ENCODE measurements around the gene MBOAT7.

DNA sequence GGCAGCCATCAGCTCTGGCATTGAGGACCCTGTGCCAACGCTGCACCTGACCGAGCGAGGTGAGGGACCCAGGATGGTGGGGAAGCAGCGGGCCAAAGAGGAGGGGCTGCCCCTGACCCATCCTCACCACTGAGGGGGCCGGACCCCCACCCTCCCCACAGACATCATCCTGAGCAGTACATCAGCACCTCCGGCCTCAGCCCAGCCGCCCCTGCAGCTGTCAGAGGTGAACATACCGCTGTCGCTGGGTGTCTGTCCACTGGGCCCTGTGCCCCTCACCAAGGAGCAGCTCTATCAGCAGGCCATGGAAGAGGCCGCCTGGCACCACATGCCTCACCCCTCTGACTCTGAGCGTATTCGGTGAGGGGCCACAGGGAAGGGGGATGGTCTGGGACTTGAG, 37.1 kb downstream of the MBOAT7 start:
- TF ChIP-seq POLR2A (IDR thresholded peaks at IDR 0.05; ENCODE audit: low read depth, low read length) (no peak), POLR2AphosphoS5 (IDR thresholded peaks at IDR 0.05; ENCODE audit: low read depth, low read length) (0 out of 2 replicates have a peak, but pooled peaks have one; percentile 36)

All from GM12892 (cell line).